ENCODE data around the gene SHANK3. TPM values are rescaled to one million over a fixed set of nuclear protein-coding genes. Genes with fewer than 3 reads are reported as not detected.
A peak's percentile ranks its signal among the peaks of the same experiment; 100 is the strongest.

The SHANK3 gene
- total and polyA plus RNA-seq, 2 of the 4 experiments (the other 2 are of a cell fraction), result 0.18 to 1.5 TPM

DNA sequence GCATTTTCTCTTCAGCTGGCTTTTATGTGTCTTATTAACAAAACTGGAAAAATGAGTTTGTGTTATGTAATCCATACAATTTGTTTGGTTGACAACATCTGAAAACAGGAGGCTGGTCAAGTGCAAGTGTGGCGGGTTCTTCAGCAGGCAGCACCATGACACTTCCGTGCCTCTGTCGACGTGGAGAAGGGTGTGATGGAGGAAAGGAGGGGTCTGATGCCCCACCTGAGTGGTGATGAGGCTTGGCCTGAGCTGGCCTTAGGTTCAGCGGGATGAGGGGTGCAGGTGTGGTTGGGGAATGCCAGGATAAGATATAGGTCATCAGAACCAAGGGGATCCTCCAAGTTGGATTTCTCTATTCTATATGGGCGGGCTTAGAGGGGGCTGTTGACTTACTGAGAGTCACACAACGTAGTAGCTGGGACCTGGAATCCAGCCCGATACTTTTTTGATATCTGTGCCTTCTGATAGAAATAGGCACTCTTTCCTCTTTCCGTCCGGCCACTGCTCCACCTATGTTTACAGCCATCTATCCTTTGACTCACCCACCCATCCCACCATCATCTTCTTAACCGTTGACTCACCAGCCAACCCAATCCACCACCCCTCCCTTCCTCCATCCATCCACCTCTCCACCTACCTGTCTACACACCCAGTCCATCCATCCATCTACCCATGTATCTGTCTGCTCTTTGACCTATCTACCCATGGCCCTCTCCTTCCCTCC is 29.0 kb downstream of the SHANK3 start:
- 83% methylated on average over 5 of the region's 11 CpGs; no CpG with 5 or more reads in 1 of the 2 experiments for WGBS, 2 experiments (ENCODE audit: extremely low coverage in 2 of 2, insufficient read length in 1 of 2)

More for the DNA sequence above, 29.0 kb downstream of the SHANK3 start:
- peaks cover 15% of the 10 kb centered on the region for H4K20me1 ChIP-seq (ENCODE audit: insufficient read depth, low read length)
- no peak overlapping the region for H3K18ac ChIP-seq (ENCODE audit: low read depth, low read length)
- no peak overlapping the region for H2BK20ac ChIP-seq (ENCODE audit: low read depth, low read length)
- TF ChIP-seq RFX5 (IDR thresholded peaks at IDR 0.05; ENCODE audit: low read depth, low read length) (no peak), RAD21 (IDR thresholded peaks at IDR 0.05; ENCODE audit: low read length) (no peak), POLR2A (IDR thresholded peaks at IDR 0.05; ENCODE audit: low read depth, low read length) (no peak), MAFK (IDR thresholded peaks at IDR 0.05; ENCODE audit: low read depth, low read length) (no peak), BHLHE40 (IDR thresholded peaks at IDR 0.05; ENCODE audit: low read depth, low read length) (no peak), RCOR1 (IDR thresholded peaks at IDR 0.05; ENCODE audit: insufficient replicate concordance, low read length) (no peak), MAZ (IDR thresholded peaks at IDR 0.05; ENCODE audit: borderline replicate concordance, low read depth, low read length) (no peak), MXI1 (IDR thresholded peaks at IDR 0.05; ENCODE audit: borderline replicate concordance, low read depth, low read length) (no peak), CHD1 (IDR thresholded peaks at IDR 0.05; ENCODE audit: low read depth, low read length) (no peak), FOS (IDR thresholded peaks at IDR 0.05; ENCODE audit: low read depth, low read length) (no peak)
- TF ChIP-seq, protein P1, sequence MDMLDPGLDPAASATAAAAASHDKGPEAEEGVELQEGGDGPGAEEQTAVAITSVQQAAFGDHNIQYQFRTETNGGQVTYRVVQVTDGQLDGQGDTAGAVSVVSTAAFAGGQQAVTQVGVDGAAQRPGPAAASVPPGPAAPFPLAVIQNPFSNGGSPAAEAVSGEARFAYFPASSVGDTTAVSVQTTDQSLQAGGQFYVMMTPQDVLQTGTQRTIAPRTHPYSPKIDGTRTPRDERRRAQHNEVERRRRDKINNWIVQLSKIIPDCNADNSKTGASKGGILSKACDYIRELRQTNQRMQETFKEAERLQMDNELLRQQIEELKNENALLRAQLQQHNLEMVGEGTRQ (IDR thresholded peaks at IDR 0.05; ENCODE audit: low read depth, low read length), result no peak
- TF ChIP-seq, protein P2, sequence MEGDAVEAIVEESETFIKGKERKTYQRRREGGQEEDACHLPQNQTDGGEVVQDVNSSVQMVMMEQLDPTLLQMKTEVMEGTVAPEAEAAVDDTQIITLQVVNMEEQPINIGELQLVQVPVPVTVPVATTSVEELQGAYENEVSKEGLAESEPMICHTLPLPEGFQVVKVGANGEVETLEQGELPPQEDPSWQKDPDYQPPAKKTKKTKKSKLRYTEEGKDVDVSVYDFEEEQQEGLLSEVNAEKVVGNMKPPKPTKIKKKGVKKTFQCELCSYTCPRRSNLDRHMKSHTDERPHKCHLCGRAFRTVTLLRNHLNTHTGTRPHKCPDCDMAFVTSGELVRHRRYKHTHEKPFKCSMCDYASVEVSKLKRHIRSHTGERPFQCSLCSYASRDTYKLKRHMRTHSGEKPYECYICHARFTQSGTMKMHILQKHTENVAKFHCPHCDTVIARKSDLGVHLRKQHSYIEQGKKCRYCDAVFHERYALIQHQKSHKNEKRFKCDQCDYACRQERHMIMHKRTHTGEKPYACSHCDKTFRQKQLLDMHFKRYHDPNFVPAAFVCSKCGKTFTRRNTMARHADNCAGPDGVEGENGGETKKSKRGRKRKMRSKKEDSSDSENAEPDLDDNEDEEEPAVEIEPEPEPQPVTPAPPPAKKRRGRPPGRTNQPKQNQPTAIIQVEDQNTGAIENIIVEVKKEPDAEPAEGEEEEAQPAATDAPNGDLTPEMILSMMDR (conservative IDR thresholded peaks at IDR 0.05; ENCODE audit: low read depth, low read length), result no peak
- no peak overlapping the region for H4K8ac ChIP-seq (ENCODE audit: low read depth in 2 of 2, low read length in 2 of 2)
- no peak overlapping the region for H3K27ac ChIP-seq (ENCODE audit: insufficient read depth, low read length)
- ATAC-seq (ENCODE audit: low read depth), result no peak
- H2AK9ac ChIP-seq (replicated peaks; ENCODE audit: low read depth, low read length, poor library complexity), result peak overlapping the region; percentile 50
- no peak overlapping the region for H3K23ac ChIP-seq (ENCODE audit: low read depth, low read length)
- peaks cover 2% of the 10 kb centered on the region; the same call in 1 of the 2 replicates for H3K36me3 ChIP-seq (ENCODE audit: control insufficient read depth, insufficient read depth, low read length)
- peaks cover 8% of the 10 kb centered on the region for H3K4me1 ChIP-seq (ENCODE audit: control insufficient read depth, insufficient read depth, low read length)
- CTCF ChIA-PET, result no interaction called here
- no peak overlapping the region for H3K56ac ChIP-seq (ENCODE audit: extremely low read depth, insufficient read depth, low read length)
- no peaks in the 10 kb centered on the region for H3K9me3 ChIP-seq (ENCODE audit: control insufficient read depth, insufficient read depth, low read length)
- peaks cover 7% of the 10 kb centered on the region; the same call in 1 of the 2 replicates for H3K9me1 ChIP-seq (ENCODE audit: insufficient read depth, low read length)
- dilution Hi-C loops (cut with HindIII; ENCODE audit: low sequenced_read_pairs, unreplicated experiment), result no loop called here
- H3K4me2 ChIP-seq (ENCODE audit: low read depth, low read length), result no peak overlapping the region
- H3K4me3 ChIP-seq (ENCODE audit: insufficient read depth, low read depth, low read length), result no peak overlapping the region
- POLR2A ChIA-PET (ENCODE audit: unreplicated experiment), result no interaction called here
- H3K14ac ChIP-seq (replicated peaks; ENCODE audit: low read depth, low read length), result no peak overlapping the region
- peaks cover 7 to 20% of the 10 kb centered on the region in 2 experiments; a peak in 3 of 4 replicates for H3K79me1 ChIP-seq (ENCODE audit: low read depth in 1 of 2, low read length in 2 of 2)
- no peak overlapping the region for H2AK5ac ChIP-seq (ENCODE audit: low read depth, low read length)
- no peak overlapping the region for H2BK120ac ChIP-seq (ENCODE audit: low read depth, low read length)
- no peak overlapping the region for H4K91ac ChIP-seq (ENCODE audit: insufficient read depth, low read depth, low read length)
- intact Hi-C loops (cut with micrococcal nuclease), result no loop called here
- in situ Hi-C loops (cut with MboI; ENCODE audit: low sequenced_read_pairs), result no loop called here
- no peak for DNase-seq
- no peak overlapping the region for H2AFZ ChIP-seq (replicated peaks; ENCODE audit: low read length, poor library complexity)
- H3K9ac ChIP-seq (ENCODE audit: low read depth, low read length), result no peak overlapping the region
- no TSS peak for BruUV-seq (replicated peaks)
- no peak overlapping the region for H3K4ac ChIP-seq (ENCODE audit: low read depth, low read length)
- no peak overlapping the region for H4K5ac ChIP-seq (ENCODE audit: low read depth, low read length)
- H3K27me3 ChIP-seq (ENCODE audit: control insufficient read depth, insufficient read depth, low read length), result 0 out of 2 replicates have a peak, but pooled peaks cover 2% of the 10 kb centered on the region
- no peak overlapping the region for H2BK15ac ChIP-seq (ENCODE audit: low read depth, low read length)
- H2BK5ac ChIP-seq (ENCODE audit: low read depth, low read length, poor library complexity, severe bottlenecking), result no peak overlapping the region

All from IMR-90 (cell line).